Measurements from ENCODE around the gene DOCK3.
"Not testable (repeated sequence)": the region's sequence is repeated elsewhere in the genome, so short reads cannot be mapped to it uniquely, and the experiment has no call there.

- TF ChIP-seq CTCF, POLR2A (IDR thresholded peaks at IDR 0.05): not testable (repeated sequence)
Measured at GRCh38 chr3:51186446-51186845, 511.7 kb downstream of the DOCK3 start.
